PC-3 (cell line): ENCODE measurements around the gene SLC30A7.

Experiments used
- EZH2 ChIP-seq: fragments of 300-600 bp; sonication (generic); IDR thresholded peaks from one replicate; pipeline ENCODE4 v1.6.1; 2017; ENCODE audit warnings: antibody characterized with exemption, mild to moderate bottlenecking, low read length; ENCODE audit not compliant: unreplicated experiment
- EZH2phosphoT487 ChIP-seq: fragments of 300-600 bp; sonication (generic); IDR thresholded peaks from 2 replicates; pipeline ENCODE4 v1.6.1; 2018; ENCODE audit warnings: mild to moderate bottlenecking, antibody characterized with exemption, low read length, borderline replicate concordance
- TF ChIP-seq, protein P1 (sequence below): fragments of 300-600 bp; sonication (generic); conservative IDR thresholded peaks from 2 replicates; pipeline ENCODE4 v1.5.1; 2017; ENCODE audit warnings: antibody characterized with exemption, low read depth, mild to moderate bottlenecking, low read length

DNA sequence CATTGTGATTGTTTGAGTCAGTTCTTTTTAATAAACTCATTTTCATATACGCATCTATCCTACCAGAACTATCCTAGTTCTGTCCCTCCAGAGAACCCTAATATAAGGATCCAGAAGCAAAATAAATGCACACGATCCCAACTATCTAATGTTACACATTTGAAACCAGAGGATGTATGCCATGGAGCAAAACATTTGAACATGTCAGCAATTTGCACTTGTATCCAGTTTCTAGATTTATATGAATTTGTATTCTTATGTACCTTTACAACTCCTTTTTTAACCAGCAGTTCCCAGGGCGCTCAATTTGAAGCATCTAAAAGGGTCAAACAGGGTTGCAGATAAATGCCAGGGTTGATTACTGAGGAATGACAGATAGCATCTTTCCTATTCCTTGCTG lies 3.3 kb upstream of the SLC30A7 start:
- TF ChIP-seq, protein P1, sequence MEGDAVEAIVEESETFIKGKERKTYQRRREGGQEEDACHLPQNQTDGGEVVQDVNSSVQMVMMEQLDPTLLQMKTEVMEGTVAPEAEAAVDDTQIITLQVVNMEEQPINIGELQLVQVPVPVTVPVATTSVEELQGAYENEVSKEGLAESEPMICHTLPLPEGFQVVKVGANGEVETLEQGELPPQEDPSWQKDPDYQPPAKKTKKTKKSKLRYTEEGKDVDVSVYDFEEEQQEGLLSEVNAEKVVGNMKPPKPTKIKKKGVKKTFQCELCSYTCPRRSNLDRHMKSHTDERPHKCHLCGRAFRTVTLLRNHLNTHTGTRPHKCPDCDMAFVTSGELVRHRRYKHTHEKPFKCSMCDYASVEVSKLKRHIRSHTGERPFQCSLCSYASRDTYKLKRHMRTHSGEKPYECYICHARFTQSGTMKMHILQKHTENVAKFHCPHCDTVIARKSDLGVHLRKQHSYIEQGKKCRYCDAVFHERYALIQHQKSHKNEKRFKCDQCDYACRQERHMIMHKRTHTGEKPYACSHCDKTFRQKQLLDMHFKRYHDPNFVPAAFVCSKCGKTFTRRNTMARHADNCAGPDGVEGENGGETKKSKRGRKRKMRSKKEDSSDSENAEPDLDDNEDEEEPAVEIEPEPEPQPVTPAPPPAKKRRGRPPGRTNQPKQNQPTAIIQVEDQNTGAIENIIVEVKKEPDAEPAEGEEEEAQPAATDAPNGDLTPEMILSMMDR: no peak
- TF ChIP-seq EZH2 (no peak), EZH2phosphoT487 (no peak)
